T-helper 1 cell (primary cell): ENCODE results near the gene TRMT2A.
A peak's percentile ranks its signal among the peaks of the same experiment; 100 is the strongest.

Experiments
- DNase-seq, 5 donors: peaks; one replicate each; pipeline ENCODE4 v3.0.0-alpha.2; 2012 to 2020

Gene TRMT2A

GRCh38 chr22:20116376-20116950 is 563 bp downstream of the TRMT2A start:
- DNase-seq = no peak

- DNase-seq = no peak
These were observed 1.2 kb downstream of the TRMT2A start, which contains the start of gene RANBP1 for GRCh38 chr22:20115691-20116375. RANBP1 (plus strand) TSS chr22:20116104; CDS start chr22:20116185, 81 bp downstream.

- no peak for DNase-seq
These were observed 2.2 kb downstream of the TRMT2A start for GRCh38 chr22:20114506-20115475.

GRCh38 chr22:20113551-20114310 is 3.3 kb downstream of the TRMT2A start:
- DNase-seq = no peak

GRCh38 chr22:20112623-20113511 is 4.2 kb downstream of the TRMT2A start:
- no peak for DNase-seq

GRCh38 chr22:20111689-20112622 is 5.1 kb downstream of the TRMT2A start:
- DNase-seq = no peak

- peak in 1 of 5 donors; percentile 40 for DNase-seq
These were observed 5.9 kb downstream of the TRMT2A start for GRCh38 chr22:20111045-20111688.

GRCh38 chr22:20110359-20110985 is 6.6 kb downstream of the TRMT2A start:
- DNase-seq = no peak

- no peak for DNase-seq
These were observed 7.3 kb downstream of the TRMT2A start for GRCh38 chr22:20109411-20110358.

GRCh38 chr22:20108757-20109230 is 8.2 kb downstream of the TRMT2A start:
- no peak for DNase-seq

- DNase-seq = no peak
These were observed 8.9 kb downstream of the TRMT2A start for GRCh38 chr22:20107951-20108756.

GRCh38 chr22:20107471-20107901 is 9.5 kb downstream of the TRMT2A start:
- no peak for DNase-seq

GRCh38 chr22:20106849-20107237 is 10.2 kb downstream of the TRMT2A start:
- DNase-seq = no peak

GRCh38 chr22:20106205-20106848 is 10.7 kb downstream of the TRMT2A start:
- no peak for DNase-seq

- no peak for DNase-seq
These were observed 11.4 kb downstream of the TRMT2A start for GRCh38 chr22:20105456-20106204.
